Right lobe of liver (tissue), 4 donors: ENCODE measurements around the gene EHBP1L1.

Source experiments
- POLR2A ChIP-seq: fragments of 450-650 bp; IDR thresholded peaks from one replicate; pipeline ENCODE4 v1.6.1; 2017; ENCODE audit warnings: antibody characterized with exemption, mild to moderate bottlenecking
- TF ChIP-seq, protein P1 (sequence below), 4 donors: fragments of 200-600 bp in 3 of 4; fragments of 450-650 bp in 1 of 4; IDR thresholded peaks; one replicate each; pipeline versions ENCODE4 v1.5.1 to v1.8.0; 2016 to 2022; ENCODE audit warnings: antibody characterized with exemption in 4 of 4, mild to moderate bottlenecking in 2 of 4
- donor health status: DM: no; HTN: no; CAD: no.
- donor health status: DM: no; HTN: no; CAD: no.
- donor health status: DM: no; HTN: yes; CAD: no.

GRCh38 chr11:65560555-65561418 lies 15.1 kb upstream of the EHBP1L1 start:
- no peak for TF ChIP-seq POLR2A
- TF ChIP-seq, protein P1, sequence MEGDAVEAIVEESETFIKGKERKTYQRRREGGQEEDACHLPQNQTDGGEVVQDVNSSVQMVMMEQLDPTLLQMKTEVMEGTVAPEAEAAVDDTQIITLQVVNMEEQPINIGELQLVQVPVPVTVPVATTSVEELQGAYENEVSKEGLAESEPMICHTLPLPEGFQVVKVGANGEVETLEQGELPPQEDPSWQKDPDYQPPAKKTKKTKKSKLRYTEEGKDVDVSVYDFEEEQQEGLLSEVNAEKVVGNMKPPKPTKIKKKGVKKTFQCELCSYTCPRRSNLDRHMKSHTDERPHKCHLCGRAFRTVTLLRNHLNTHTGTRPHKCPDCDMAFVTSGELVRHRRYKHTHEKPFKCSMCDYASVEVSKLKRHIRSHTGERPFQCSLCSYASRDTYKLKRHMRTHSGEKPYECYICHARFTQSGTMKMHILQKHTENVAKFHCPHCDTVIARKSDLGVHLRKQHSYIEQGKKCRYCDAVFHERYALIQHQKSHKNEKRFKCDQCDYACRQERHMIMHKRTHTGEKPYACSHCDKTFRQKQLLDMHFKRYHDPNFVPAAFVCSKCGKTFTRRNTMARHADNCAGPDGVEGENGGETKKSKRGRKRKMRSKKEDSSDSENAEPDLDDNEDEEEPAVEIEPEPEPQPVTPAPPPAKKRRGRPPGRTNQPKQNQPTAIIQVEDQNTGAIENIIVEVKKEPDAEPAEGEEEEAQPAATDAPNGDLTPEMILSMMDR (IDR thresholded peaks at IDR 0.05): no peak
